K562 (cell line): ENCODE measurements around the gene FAM228A. TPM values are rescaled to one million over a fixed set of nuclear protein-coding genes. Genes with fewer than 3 reads are reported as not detected.

Experiments used
- ATAC-seq: fragments of 200-7000 bp; cut with Tn5 transposase; 3 replicates; pipeline ENCODE4 v1.9.1; 2020; ENCODE audit warnings: moderate library complexity
- BruUV-seq: library from RNA; stranded (reverse); fragments of 400-500 nt; replicated peaks from 2 replicates; lab custom pipeline; 2021; lab: Mats Ljungman, UMichigan
- CTCF ChIA-PET: fragments of 300-600 bp; formaldehyde crosslinking; extraction: SDS; loops from one replicate; lab custom pipeline; 2021; ENCODE audit warnings: low intra/inter-chr PET ratio; lab: Yijun Ruan, JAX
- POLR2A ChIA-PET: fragments of 300-600, 350-650 bp; sonication (Branson Sonifier 250); formaldehyde crosslinking; extraction: SDS; loops from one replicate; lab custom pipeline; 2021; ENCODE audit warnings: antibody characterized with exemption, inconsistent platforms; lab: Yijun Ruan, JAX
- DNase-seq, 4 experiments: peaks; one replicate each; pipeline versions ENCODE4 v3.0.0 to v3.0.0-alpha.2; 2011 to 2018; ENCODE audit warnings: low spot score in 3 of 4, mixed read lengths in 3 of 4; ENCODE audit errors: extremely low read depth in 1 of 4
- FAIRE-seq: peaks from 2 replicates; lab custom pipeline; 2011; peaks lifted over from hg19 to GRCh38; lab: Jason Lieb, UNC
- H2AFZ ChIP-seq: 2 replicates; pipeline ENCODE4 v1.6.0; 2011; ENCODE audit warnings: low read depth, low read length, control low read depth, inconsistent platforms
- H3K27ac ChIP-seq: fragments of 200-600 bp; 3 replicates; pipeline ENCODE4 v1.8.0; 2011; ENCODE audit warnings: low read depth, mild to moderate bottlenecking, control low read depth, inconsistent platforms, low read length, moderate library complexity, mixed read lengths; ENCODE audit errors: extremely low read depth
- H3K27me3 ChIP-seq, 2 experiments: fragments of 300-600 bp in 1 of 2; 2 replicates in 1 of 2; 3 replicates in 1 of 2; pipeline versions ENCODE4 v1.6.0 to v1.8.0; 2011; ENCODE audit warnings: inconsistent platforms in 2 of 2, low read length in 2 of 2, mild to moderate bottlenecking in 1 of 2, mixed read lengths in 1 of 2, moderate library complexity in 1 of 2; ENCODE audit not compliant: control insufficient read depth in 2 of 2, insufficient read depth in 2 of 2
- H3K36me3 ChIP-seq: fragments of 300-600 bp; 3 replicates; pipeline ENCODE4 v1.8.0; 2011; ENCODE audit warnings: mild to moderate bottlenecking, low read length, inconsistent platforms; ENCODE audit not compliant: control insufficient read depth, insufficient read depth
- H3K4me1 ChIP-seq, 2 experiments: fragments of 200-600 bp in 1 of 2; replicated peaks in 1 of 2; 2 replicates in 1 of 2; 3 replicates in 1 of 2; pipeline versions ENCODE4 v1.5.1 to v1.8.0; 2011; ENCODE audit warnings: inconsistent platforms in 2 of 2, low read length in 2 of 2, mild to moderate bottlenecking in 1 of 2, mixed read lengths in 1 of 2, moderate library complexity in 1 of 2; ENCODE audit not compliant: control insufficient read depth in 2 of 2, insufficient read depth in 2 of 2
- H3K4me2 ChIP-seq: 2 replicates; pipeline ENCODE4 v1.6.1; 2011; ENCODE audit warnings: low read length, control low read depth, inconsistent platforms, mixed read lengths; ENCODE audit not compliant: insufficient read depth
- H3K4me3 ChIP-seq: fragments of 200-600 bp; sonication (generic), shearing (Covaris generic); 2 replicates; pipeline ENCODE4 v1.5.1; 2016; ENCODE audit warnings: control low read depth, inconsistent platforms
- H3K79me2 ChIP-seq: fragments of 200-600 bp; 3 replicates; pipeline ENCODE4 v1.8.0; 2011; ENCODE audit warnings: low read length, inconsistent platforms; ENCODE audit not compliant: control insufficient read depth, insufficient read depth
- H3K9ac ChIP-seq, 2 experiments: 2 replicates each; pipeline versions ENCODE4 v1.6.0 to v1.6.1; 2011; ENCODE audit warnings: low read depth in 2 of 2, low read length in 2 of 2, control low read depth in 1 of 2, inconsistent platforms in 1 of 2, mild to moderate bottlenecking in 1 of 2, mixed read lengths in 1 of 2; ENCODE audit not compliant: insufficient read depth in 1 of 2
- H3K9me1 ChIP-seq: one replicate; pipeline ENCODE4 v1.6.0; 2011; ENCODE audit warnings: inconsistent platforms, mild to moderate bottlenecking, low read length, moderate library complexity; ENCODE audit not compliant: control insufficient read depth, insufficient read depth
- H3K9me3 ChIP-seq: replicated peaks from 2 replicates; pipeline ENCODE4 v1.5.1; 2011; ENCODE audit warnings: low read depth, low read length, inconsistent platforms; ENCODE audit not compliant: control insufficient read depth, insufficient read depth
- H4K20me1 ChIP-seq: replicated peaks from 2 replicates; pipeline ENCODE4 v1.6.1; 2011; ENCODE audit warnings: low read length, inconsistent platforms, mixed read lengths; ENCODE audit not compliant: control insufficient read depth, insufficient read depth
- CBX5 ChIP-seq: IDR thresholded peaks from 2 replicates; pipeline ENCODE4 v1.6.1; 2014; ENCODE audit warnings: low read depth, borderline replicate concordance
- CTBP1 ChIP-seq: fragments of 450-650 bp; IDR thresholded peaks from 2 replicates; pipeline ENCODE4 v1.6.1; 2016; ENCODE audit warnings: borderline replicate concordance
- CXXC5 ChIP-seq: fragments of 250-450 bp; sonication (Bioruptor Pico); IDR thresholded peaks from 2 replicates; pipeline ENCODE4 v1.8.0; 2022; ENCODE audit warnings: inconsistent platforms, mild to moderate bottlenecking, moderate library complexity
- FOXJ2 ChIP-seq: fragments of 200-800 bp; sonication (Bioruptor generic); IDR thresholded peaks from 2 replicates; pipeline ENCODE4 v1.6.1; 2016; ENCODE audit warnings: missing genetic modification characterization, missing compliant biosample characterization
- HLTF ChIP-seq: fragments of 450-650 bp; IDR thresholded peaks from 2 replicates; pipeline ENCODE4 v1.6.1; 2016
- KAT2B ChIP-seq: IDR thresholded peaks from one replicate; pipeline ENCODE4 v1.6.1; 2012; ENCODE audit warnings: low read depth, mild to moderate bottlenecking, control low read depth, inconsistent platforms, low read length, moderate library complexity
- NUFIP1 ChIP-seq: fragments of 450-650 bp; IDR thresholded peaks from 2 replicates; pipeline ENCODE4 v1.6.1; 2018; ENCODE audit not compliant: partially characterized antibody
- RBM17 ChIP-seq: fragments of 200-400 bp; formaldehyde crosslinking; IDR thresholded peaks from 2 replicates; pipeline ENCODE4 v1.6.1; 2017; ENCODE audit warnings: low read depth, mild to moderate bottlenecking, low read length, borderline replicate concordance
- TCFL5 ChIP-seq: fragments of 250-450 bp; sonication (Bioruptor Pico); conservative IDR thresholded peaks from 2 replicates; pipeline ENCODE4 v1.6.1; 2021; ENCODE audit warnings: mild to moderate bottlenecking, moderate library complexity, matching md5 sums
- ZFP1 ChIP-seq: fragments of 450-650 bp; formaldehyde crosslinking; IDR thresholded peaks from 2 replicates; pipeline ENCODE4 v1.4.0; 2020; ENCODE audit warnings: mild to moderate bottlenecking, mixed read lengths
- ZNF12 ChIP-seq: sonication (generic); formaldehyde crosslinking; IDR thresholded peaks from 2 replicates; pipeline ENCODE4 v1.4.0; 2020; ENCODE audit warnings: mild to moderate bottlenecking, missing genetic modification reagents
- ZNF354B ChIP-seq: fragments of 250-450 bp; sonication (Bioruptor Pico); IDR thresholded peaks from 2 replicates; pipeline ENCODE4 v1.4.0; 2020
- ZNF431 ChIP-seq: sonication (generic); formaldehyde crosslinking; IDR thresholded peaks from 2 replicates; pipeline ENCODE4 v1.8.0; 2022; ENCODE audit warnings: mild to moderate bottlenecking, missing genetic modification reagents
- ZNF436 ChIP-seq: fragments of 250-450, 450-650 bp; sonication (Bioruptor Pico); formaldehyde crosslinking; IDR thresholded peaks from 2 replicates; pipeline ENCODE4 v1.7.0; 2020; ENCODE audit warnings: mild to moderate bottlenecking
- ZNF57 ChIP-seq: fragments of 450-650 bp; formaldehyde crosslinking; IDR thresholded peaks from 2 replicates; pipeline ENCODE4 v1.4.0; 2020; ENCODE audit warnings: mild to moderate bottlenecking, moderate library complexity
- ZNF785 ChIP-seq: fragments of 250-450 bp; sonication (Bioruptor Pico); IDR thresholded peaks from 2 replicates; pipeline ENCODE4 v1.4.0; 2020; ENCODE audit warnings: mild to moderate bottlenecking
- WGBS: fragments of 100-300 bp; shearing (Covaris generic); methylation state at CpG from one replicate; pipeline ENCODE4 v1.1.6; 2016; ENCODE audit warnings: low coverage, mixed read lengths; ENCODE audit not compliant: insufficient coverage; ENCODE audit errors: missing lambda C conversion rate; 5-methylcytosine and 5-hydroxymethylcytosine counted together
- in situ Hi-C: fragments of 300-500 bp; cut with MboI; formaldehyde crosslinking; loops from 4 replicates; pipeline ENCODE4 v1.15.0; 2018; ENCODE audit warnings: inconsistent platforms, mixed read lengths
- intact Hi-C: fragments of 100-400 bp; cut with micrococcal nuclease; formaldehyde crosslinking; loops from 2 replicates; pipeline ENCODE4 v1.14.2; 2022
- polyA plus RNA-seq, 8 experiments: library from polyadenylated mRNA; depleted of rRNA in 4 of 8; stranded (reverse) in 5 of 8; unstranded in 3 of 8; fragments of >200 nt; fragmentation: Nextera tagmentation in 2 of 8; fragmentation: Illumina TruSeq in 1 of 8; extraction: Ambion mirVana in 2 of 8; extraction: Trizol in 1 of 8; gene quantifications; 2 replicates each; pipeline versions ENCODE4 v1.2.1 to v1.2.3, GENCODE V29; 2011 to 2014; ENCODE audit warnings: inconsistent platforms in 1 of 8, missing spikeins in 1 of 8
- total RNA-seq, 7 experiments: library from RNA; depleted of rRNA in 6 of 7; stranded (reverse); fragments of >200 nt in 6 of 7; fragmentation: Illumina TruSeq in 2 of 7; extraction: Trizol in 2 of 7; gene quantifications; 2 replicates each; pipeline versions ENCODE4 v1.2.1 to v1.2.3, GENCODE V29; 2011 to 2021; ENCODE audit warnings: low replicate concordance in 1 of 7
- TF ChIP-seq, protein P1 (sequence below): fragments of 200-400 bp; formaldehyde crosslinking; IDR thresholded peaks from 2 replicates; pipeline ENCODE4 v1.6.1; 2017; ENCODE audit warnings: mild to moderate bottlenecking, low read depth, low read length, moderate library complexity
- TF ChIP-seq, protein P2 (sequence below): fragments of 450-650 bp; IDR thresholded peaks from 2 replicates; pipeline ENCODE4 v1.6.1; 2016

The FAM228A gene
- total and polyA plus RNA-seq, 9 of the 15 experiments (the other 6 are each of a cell fraction or from before 2014, with no cell fraction given): not detected

- BruUV-seq: no TSS peak
- ATAC-seq (no peak), FAIRE-seq (no peak), DNase-seq (no peak)
- no peaks in the 10 kb centered on the region for H3K9me3 ChIP-seq
- H4K20me1 ChIP-seq: no peaks in the 10 kb centered on the region
- H3K36me3 ChIP-seq: no peaks in the 10 kb centered on the region
- no peak overlapping the region for H3K4me3 ChIP-seq
- intact Hi-C loops (no loop called here), in situ Hi-C loops (no loop called here)
- WGBS: 7% methylated on average over 3 of the region's 3 CpGs
- peaks cover 0 to 10% of the 10 kb centered on the region in 2 experiments; a peak in 1 of 5 replicates for H3K27me3 ChIP-seq
- CTCF ChIA-PET: interaction anchor here (0.9 to 1.6 kb wide), 3 partner anchors 142 to 336 kb away, joined by 3 read pairs; no protein-coding TSS in a partner anchor
- no peaks in the 10 kb centered on the region for H3K9me1 ChIP-seq
- H3K4me1 ChIP-seq: peaks cover 0 to 4% of the 10 kb centered on the region in 2 experiments; a peak in 1 of 5 replicates
- no peak overlapping the region for H3K27ac ChIP-seq
- no peaks in the 10 kb centered on the region for H3K79me2 ChIP-seq
- TF ChIP-seq FOXJ2 (tag): no peak
- TF ChIP-seq, protein P1, sequence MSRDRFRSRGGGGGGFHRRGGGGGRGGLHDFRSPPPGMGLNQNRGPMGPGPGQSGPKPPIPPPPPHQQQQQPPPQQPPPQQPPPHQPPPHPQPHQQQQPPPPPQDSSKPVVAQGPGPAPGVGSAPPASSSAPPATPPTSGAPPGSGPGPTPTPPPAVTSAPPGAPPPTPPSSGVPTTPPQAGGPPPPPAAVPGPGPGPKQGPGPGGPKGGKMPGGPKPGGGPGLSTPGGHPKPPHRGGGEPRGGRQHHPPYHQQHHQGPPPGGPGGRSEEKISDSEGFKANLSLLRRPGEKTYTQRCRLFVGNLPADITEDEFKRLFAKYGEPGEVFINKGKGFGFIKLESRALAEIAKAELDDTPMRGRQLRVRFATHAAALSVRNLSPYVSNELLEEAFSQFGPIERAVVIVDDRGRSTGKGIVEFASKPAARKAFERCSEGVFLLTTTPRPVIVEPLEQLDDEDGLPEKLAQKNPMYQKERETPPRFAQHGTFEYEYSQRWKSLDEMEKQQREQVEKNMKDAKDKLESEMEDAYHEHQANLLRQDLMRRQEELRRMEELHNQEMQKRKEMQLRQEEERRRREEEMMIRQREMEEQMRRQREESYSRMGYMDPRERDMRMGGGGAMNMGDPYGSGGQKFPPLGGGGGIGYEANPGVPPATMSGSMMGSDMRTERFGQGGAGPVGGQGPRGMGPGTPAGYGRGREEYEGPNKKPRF: no peak
- no peak for TF ChIP-seq NUFIP1
- TF ChIP-seq, protein P2, sequence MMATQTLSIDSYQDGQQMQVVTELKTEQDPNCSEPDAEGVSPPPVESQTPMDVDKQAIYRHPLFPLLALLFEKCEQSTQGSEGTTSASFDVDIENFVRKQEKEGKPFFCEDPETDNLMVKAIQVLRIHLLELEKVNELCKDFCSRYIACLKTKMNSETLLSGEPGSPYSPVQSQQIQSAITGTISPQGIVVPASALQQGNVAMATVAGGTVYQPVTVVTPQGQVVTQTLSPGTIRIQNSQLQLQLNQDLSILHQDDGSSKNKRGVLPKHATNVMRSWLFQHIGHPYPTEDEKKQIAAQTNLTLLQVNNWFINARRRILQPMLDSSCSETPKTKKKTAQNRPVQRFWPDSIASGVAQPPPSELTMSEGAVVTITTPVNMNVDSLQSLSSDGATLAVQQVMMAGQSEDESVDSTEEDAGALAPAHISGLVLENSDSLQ: no peak
- no peak for TF ChIP-seq HLTF
- no peak for TF ChIP-seq CXXC5 (CRISPR knock-in tag)
- TF ChIP-seq ZNF57 (CRISPR knock-in tag): no peak
- no peak for TF ChIP-seq CTBP1
- TF ChIP-seq ZNF785: no peak
- no peak for TF ChIP-seq ZNF436 (CRISPR knock-in tag)
- no peak for TF ChIP-seq ZNF431 (CRISPR knock-in tag)
- no peak for TF ChIP-seq ZNF354B (CRISPR knock-in tag)
- no peak for TF ChIP-seq TCFL5
- TF ChIP-seq ZNF12 (CRISPR knock-in tag): no peak
- no peak for TF ChIP-seq CBX5
- TF ChIP-seq ZFP1 (CRISPR knock-in tag): no peak
- TF ChIP-seq KAT2B: no peak
- TF ChIP-seq RBM17: no peak
- no peak overlapping the region for H3K4me2 ChIP-seq
- no peak overlapping the region for H3K9ac ChIP-seq
- POLR2A ChIA-PET: no interaction called here
- no peak overlapping the region for H2AFZ ChIP-seq
These were observed 11.7 kb upstream of the FAM228A start for GRCh38 chr2:24163186-24163585.
